ENCODE data around the gene OR51A7.

The OR51A7 gene

GRCh38 chr11:4865855-4866254 lies 37.7 kb upstream of the OR51A7 start:
- no peak overlapping the region for H3K4me3 ChIP-seq (ENCODE audit: low read depth in 1 of 2, low read length in 2 of 2)
- no peak overlapping the region for H3K9ac ChIP-seq (ENCODE audit: low read depth, low read length)
- no peaks in the 10 kb centered on the region for H3K79me2 ChIP-seq (ENCODE audit: insufficient read depth, low read length)
- no peak overlapping the region for H3K27ac ChIP-seq (ENCODE audit: low read length)
- DNase-seq (no peak), ATAC-seq (ENCODE audit: insufficient read depth, low read depth) (no peak)
- no peak for TF ChIP-seq CTCF (IDR thresholded peaks at IDR 0.05; ENCODE audit: borderline replicate concordance, extremely low read depth, low read length, poor library complexity, severe bottlenecking)
- TF ChIP-seq EZH2 (IDR thresholded peaks at IDR 0.05; ENCODE audit: borderline replicate concordance, low read depth, low read length, severe bottlenecking), result no peak
- no peaks in the 10 kb centered on the region for H3K36me3 ChIP-seq (ENCODE audit: insufficient read depth, low read length)
- H4K20me1 ChIP-seq (ENCODE audit: insufficient read depth, low read length), result no peaks in the 10 kb centered on the region
- H3K4me2 ChIP-seq (ENCODE audit: insufficient read depth, low read length), result no peak overlapping the region
- H3K4me1 ChIP-seq (ENCODE audit: insufficient read depth, low read length), result no peaks in the 10 kb centered on the region
- no peak overlapping the region for H2AFZ ChIP-seq (ENCODE audit: low read depth, low read length)
- no peaks in the 10 kb centered on the region for H3K27me3 ChIP-seq (ENCODE audit: insufficient read depth, low read length, poor library complexity)
- no peaks in the 10 kb centered on the region for H3K9me3 ChIP-seq (ENCODE audit: insufficient read depth, low read length, severe bottlenecking)

DNA sequence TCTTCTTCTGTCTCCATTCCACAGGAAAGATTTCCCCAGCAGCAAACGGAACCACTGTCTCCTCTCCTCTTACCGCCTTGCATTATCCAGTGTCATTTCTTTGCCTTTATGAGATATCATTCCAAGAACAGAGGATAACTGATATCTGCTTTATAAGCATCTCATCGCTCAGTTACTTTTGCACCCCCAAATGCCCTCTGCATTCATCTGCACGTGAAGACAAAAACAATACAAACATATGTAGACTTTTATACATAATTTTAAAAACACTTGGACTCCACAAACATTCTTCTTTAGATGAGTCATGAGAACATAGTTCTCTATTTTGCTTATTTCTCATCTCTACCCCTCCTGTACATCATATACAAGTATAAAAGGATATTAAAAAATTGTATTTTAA lies 22.4 kb upstream of the OR51A7 start:
- ATAC-seq (ENCODE audit: insufficient read depth, low read depth), result no peak
- no peaks in the 10 kb centered on the region for H4K20me1 ChIP-seq (ENCODE audit: insufficient read depth, low read length)
- DNase-seq, result no peak
- H3K9me3 ChIP-seq (ENCODE audit: insufficient read depth, low read length, severe bottlenecking), result no peaks in the 10 kb centered on the region
- H3K4me2 ChIP-seq (ENCODE audit: insufficient read depth, low read length), result no peak overlapping the region
- no peak for TF ChIP-seq EZH2 (IDR thresholded peaks at IDR 0.05; ENCODE audit: borderline replicate concordance, low read depth, low read length, severe bottlenecking)
- no peak for TF ChIP-seq CTCF (IDR thresholded peaks at IDR 0.05; ENCODE audit: borderline replicate concordance, extremely low read depth, low read length, poor library complexity, severe bottlenecking)
- H3K27ac ChIP-seq (ENCODE audit: low read length), result no peak overlapping the region
- no peak overlapping the region for H3K9ac ChIP-seq (ENCODE audit: low read depth, low read length)
- H3K4me3 ChIP-seq (ENCODE audit: low read depth in 1 of 2, low read length in 2 of 2), result no peak overlapping the region
- no peak overlapping the region for H2AFZ ChIP-seq (ENCODE audit: low read depth, low read length)
- no peaks in the 10 kb centered on the region for H3K36me3 ChIP-seq (ENCODE audit: insufficient read depth, low read length)
- H3K4me1 ChIP-seq (ENCODE audit: insufficient read depth, low read length), result no peaks in the 10 kb centered on the region
- no peaks in the 10 kb centered on the region for H3K79me2 ChIP-seq (ENCODE audit: insufficient read depth, low read length)
- H3K27me3 ChIP-seq (ENCODE audit: insufficient read depth, low read length, poor library complexity), result peaks cover 4% of the 10 kb centered on the region

- TF ChIP-seq EZH2 (IDR thresholded peaks at IDR 0.05; ENCODE audit: borderline replicate concordance, low read depth, low read length, severe bottlenecking), result no peak
- no peak for TF ChIP-seq CTCF (IDR thresholded peaks at IDR 0.05; ENCODE audit: borderline replicate concordance, extremely low read depth, low read length, poor library complexity, severe bottlenecking)
- H3K4me1 ChIP-seq (ENCODE audit: insufficient read depth, low read length), result no peaks in the 10 kb centered on the region
- H3K79me2 ChIP-seq (ENCODE audit: insufficient read depth, low read length), result no peaks in the 10 kb centered on the region
- no peaks in the 10 kb centered on the region for H3K36me3 ChIP-seq (ENCODE audit: insufficient read depth, low read length)
- H3K4me3 ChIP-seq (ENCODE audit: low read depth in 1 of 2, low read length in 2 of 2), result no peak within 1 kb of the TSS
- no peaks in the 10 kb centered on the region for H4K20me1 ChIP-seq (ENCODE audit: insufficient read depth, low read length)
- no peak within 1 kb of the TSS for H3K9ac ChIP-seq (ENCODE audit: low read depth, low read length)
- H3K27ac ChIP-seq (ENCODE audit: low read length), result no peak within 1 kb of the TSS
- peaks cover 4% of the 10 kb centered on the region for H3K27me3 ChIP-seq (ENCODE audit: insufficient read depth, low read length, poor library complexity)
- H3K9me3 ChIP-seq (ENCODE audit: insufficient read depth, low read length, severe bottlenecking), result no peaks in the 10 kb centered on the region
- no peak within 1 kb of the TSS for H3K4me2 ChIP-seq (ENCODE audit: insufficient read depth, low read length)
- no peak for ATAC-seq (ENCODE audit: insufficient read depth, low read depth)
- no peak for DNase-seq
- H2AFZ ChIP-seq (ENCODE audit: low read depth, low read length), result no peak within 1 kb of the TSS
Observed at GRCh38 chr11:4881860-4882500, 21.6 kb upstream of the OR51A7 start, which contains the start of gene OR51T1. Gene OR51T1, plus strand, starts transcription at chr11:4881900. Its CDS starts 0 bp downstream, at chr11:4881900.
